ENCODE results near the gene PALLD. TPM values are rescaled to one million over a fixed set of nuclear protein-coding genes. Genes with fewer than 3 reads are reported as not detected.

Gene PALLD
- total RNA-seq, 1 experiment from 2014 or later, result 26.7 TPM

DNA sequence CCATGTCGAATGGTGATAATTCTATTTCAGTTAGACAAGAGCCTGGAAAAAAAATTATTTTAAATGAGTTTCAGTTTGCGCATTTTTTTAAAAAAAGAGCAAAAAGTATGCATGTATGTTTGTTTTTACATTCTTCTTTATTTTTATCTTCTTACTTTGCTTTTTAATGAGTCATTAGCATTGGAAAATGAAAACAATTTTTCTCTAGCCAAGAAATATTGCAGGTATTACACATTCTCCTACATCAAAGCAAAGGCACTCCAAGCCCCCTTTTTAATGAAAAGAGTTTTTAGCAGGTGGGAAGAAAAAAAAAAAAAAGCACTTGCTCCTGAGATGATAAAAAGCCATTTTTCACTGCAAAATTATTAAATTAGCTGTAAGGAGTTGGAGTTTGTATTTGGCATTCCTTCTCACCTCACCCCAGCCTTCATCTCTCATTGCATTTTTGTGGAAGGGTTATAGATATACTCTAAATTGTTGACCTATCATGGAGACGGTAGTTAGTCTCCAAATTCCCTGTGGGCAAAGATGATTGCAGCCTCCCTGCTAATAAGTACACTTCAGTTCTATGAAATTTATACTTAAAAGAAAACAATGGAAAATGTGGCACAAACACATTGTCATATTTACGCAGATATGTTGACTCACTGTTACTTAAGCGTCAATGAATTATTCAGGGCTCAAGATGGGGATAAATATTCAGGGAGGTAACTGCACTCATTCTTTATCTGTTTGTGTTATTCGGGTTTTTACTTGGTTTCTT lies 43.8 kb downstream of the PALLD start:
- DNase-seq, result peak; percentile 37
- Histone ChIP-seq H3K27ac (ENCODE audit: low read length) (peak overlapping the region; percentile 84), H3K9me2 (replicated peaks; ENCODE audit: low read length) (no peaks in the 10 kb centered on the region), H3K4me3 (ENCODE audit: low read length) (0 out of 2 replicates have a peak overlapping the region, but pooled peaks have one; percentile 10), H3K36me3 (ENCODE audit: low read depth, low read length) (no peaks in the 10 kb centered on the region), H2AFZ (ENCODE audit: low read length) (peak overlapping the region; percentile 39), H3K4me1 (ENCODE audit: insufficient read depth, low read length) (peaks cover 52% of the 10 kb centered on the region), H4K20me1 (ENCODE audit: low read length) (no peaks in the 10 kb centered on the region), H3K79me2 (ENCODE audit: low read length) (no peaks in the 10 kb centered on the region), H3F3A (ENCODE audit: low read length, unreplicated experiment) (peaks cover 4% of the 10 kb centered on the region), H3K27me3 (ENCODE audit: low read length) (no peaks in the 10 kb centered on the region), H3K9me3 (ENCODE audit: low read length) (no peaks in the 10 kb centered on the region), H3K9ac (ENCODE audit: low read length) (peak overlapping the region; percentile 64), H3K4me2 (ENCODE audit: low read length) (peak overlapping the region; percentile 46)
- TF ChIP-seq EZH2phosphoT487 (IDR thresholded peaks at IDR 0.05; ENCODE audit: borderline replicate concordance, low read length), result no peak
- TF ChIP-seq, protein P1, sequence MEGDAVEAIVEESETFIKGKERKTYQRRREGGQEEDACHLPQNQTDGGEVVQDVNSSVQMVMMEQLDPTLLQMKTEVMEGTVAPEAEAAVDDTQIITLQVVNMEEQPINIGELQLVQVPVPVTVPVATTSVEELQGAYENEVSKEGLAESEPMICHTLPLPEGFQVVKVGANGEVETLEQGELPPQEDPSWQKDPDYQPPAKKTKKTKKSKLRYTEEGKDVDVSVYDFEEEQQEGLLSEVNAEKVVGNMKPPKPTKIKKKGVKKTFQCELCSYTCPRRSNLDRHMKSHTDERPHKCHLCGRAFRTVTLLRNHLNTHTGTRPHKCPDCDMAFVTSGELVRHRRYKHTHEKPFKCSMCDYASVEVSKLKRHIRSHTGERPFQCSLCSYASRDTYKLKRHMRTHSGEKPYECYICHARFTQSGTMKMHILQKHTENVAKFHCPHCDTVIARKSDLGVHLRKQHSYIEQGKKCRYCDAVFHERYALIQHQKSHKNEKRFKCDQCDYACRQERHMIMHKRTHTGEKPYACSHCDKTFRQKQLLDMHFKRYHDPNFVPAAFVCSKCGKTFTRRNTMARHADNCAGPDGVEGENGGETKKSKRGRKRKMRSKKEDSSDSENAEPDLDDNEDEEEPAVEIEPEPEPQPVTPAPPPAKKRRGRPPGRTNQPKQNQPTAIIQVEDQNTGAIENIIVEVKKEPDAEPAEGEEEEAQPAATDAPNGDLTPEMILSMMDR (conservative IDR thresholded peaks at IDR 0.05; ENCODE audit: low read depth, low read length), result no peak
- TF ChIP-seq EZH2 (IDR thresholded peaks at IDR 0.05; ENCODE audit: low read length, unreplicated experiment), result no peak
- peak; percentile 35 for ATAC-seq
- intact Hi-C loops (cut with micrococcal nuclease), result loop anchor here (5.0 kb wide), 1 partner anchor 47 kb away; no protein-coding TSS in a partner anchor
- CTCF ChIA-PET, result no interaction called here
- POLR2A ChIA-PET (ENCODE audit: unreplicated experiment), result no interaction called here
- BruUV-seq (replicated peaks), result TSS peak; percentile 27

DNA sequence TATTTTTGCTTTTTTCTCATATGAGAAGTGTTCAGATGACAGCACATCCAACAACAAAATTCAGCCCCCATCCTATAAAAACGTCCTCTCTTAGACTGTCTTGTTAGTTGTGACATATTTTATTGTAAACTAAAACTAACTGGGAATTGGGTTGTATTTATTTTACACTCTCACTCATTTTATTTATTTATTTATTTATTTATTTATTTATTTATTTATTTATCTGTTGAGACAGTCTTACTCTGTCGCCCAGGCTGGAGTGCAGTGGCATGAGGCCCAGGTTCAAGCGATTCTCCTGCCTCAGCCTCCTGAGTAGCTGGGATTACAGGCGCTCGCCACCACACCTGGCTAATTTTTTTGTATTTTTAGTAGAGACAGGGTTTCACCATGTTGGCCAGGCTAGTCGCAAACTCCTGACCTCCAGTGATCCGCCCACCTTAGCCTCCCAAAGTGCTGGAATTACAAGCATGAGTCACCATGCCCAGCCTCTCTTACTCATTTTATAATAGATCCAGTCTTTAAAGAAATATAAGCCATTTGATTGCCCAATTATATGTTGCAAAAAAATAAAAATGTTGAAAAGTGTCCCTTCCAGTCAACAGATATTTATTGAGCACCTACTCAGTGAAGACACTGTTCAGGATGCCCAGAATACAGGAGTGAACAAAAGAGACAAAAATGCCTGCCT lies 44.6 kb downstream of the PALLD start:
- no peaks in the 10 kb centered on the region for H3K9me2 ChIP-seq (replicated peaks; ENCODE audit: low read length)
- no peaks in the 10 kb centered on the region for H3K79me2 ChIP-seq (ENCODE audit: low read length)
- ATAC-seq, result peak; percentile 62
- peak overlapping the region; percentile 84 for H3K27ac ChIP-seq (ENCODE audit: low read length)
- peak overlapping the region; percentile 46 for H3K4me2 ChIP-seq (ENCODE audit: low read length)
- intact Hi-C loops (cut with micrococcal nuclease), result loop anchor here (5.0 kb wide), 1 partner anchor 46 kb away; no protein-coding TSS in a partner anchor
- H3K27me3 ChIP-seq (ENCODE audit: low read length), result no peaks in the 10 kb centered on the region
- H3K9ac ChIP-seq (ENCODE audit: low read length), result peak overlapping the region; percentile 64
- ChIA-PET POLR2A (ENCODE audit: unreplicated experiment) (no interaction called here), CTCF (no interaction called here)
- H3K36me3 ChIP-seq (ENCODE audit: low read depth, low read length), result no peaks in the 10 kb centered on the region
- peak; percentile 81 for DNase-seq
- H3F3A ChIP-seq (ENCODE audit: low read length, unreplicated experiment), result peaks cover 4% of the 10 kb centered on the region
- peaks cover 47% of the 10 kb centered on the region for H3K4me1 ChIP-seq (ENCODE audit: insufficient read depth, low read length)
- no peak overlapping the region for H3K4me3 ChIP-seq (ENCODE audit: low read length)
- BruUV-seq (replicated peaks), result no TSS peak
- no peaks in the 10 kb centered on the region for H4K20me1 ChIP-seq (ENCODE audit: low read length)
- H2AFZ ChIP-seq (ENCODE audit: low read length), result peak overlapping the region; percentile 39
- TF ChIP-seq EZH2phosphoT487 (IDR thresholded peaks at IDR 0.05; ENCODE audit: borderline replicate concordance, low read length), result no peak
- TF ChIP-seq, protein P1 (conservative IDR thresholded peaks at IDR 0.05; ENCODE audit: low read depth, low read length), result no peak
- no peak for TF ChIP-seq EZH2 (IDR thresholded peaks at IDR 0.05; ENCODE audit: low read length, unreplicated experiment)
- no peaks in the 10 kb centered on the region for H3K9me3 ChIP-seq (ENCODE audit: low read length)
